Femur (tissue), 1 donor: ENCODE measurements around the gene ADGRA3.
"Not testable (repeated sequence)": the region's sequence is repeated elsewhere in the genome, so short reads cannot be mapped to it uniquely, and the experiment has no call there.

Experiments
- DNase-seq: peaks from one replicate; pipeline ENCODE4 v3.0.0-alpha.2; 2017

ADGRA3 gene

GRCh38 chr4:22478426-22478825, 37.4 kb downstream of the ADGRA3 start:
- no peak for DNase-seq

- no peak for DNase-seq
Measured at GRCh38 chr4:22477813-22478182, 38.1 kb downstream of the ADGRA3 start.

GRCh38 chr4:22477136-22477812, 38.6 kb downstream of the ADGRA3 start:
- no peak for DNase-seq

GRCh38 chr4:22476011-22476410, 39.9 kb downstream of the ADGRA3 start:
- DNase-seq = no peak

GRCh38 chr4:22475311-22475646, 40.6 kb downstream of the ADGRA3 start:
- DNase-seq = not testable (repeated sequence)

- no peak for DNase-seq
Measured at GRCh38 chr4:22474636-22475310, 41.1 kb downstream of the ADGRA3 start.

- DNase-seq = no peak
Measured at GRCh38 chr4:22473268-22473667, 42.6 kb downstream of the ADGRA3 start.

GRCh38 chr4:22471999-22472461, 43.8 kb downstream of the ADGRA3 start:
- DNase-seq = peak; percentile 34

GRCh38 chr4:22471419-22471818, 44.4 kb downstream of the ADGRA3 start:
- DNase-seq = no peak

- DNase-seq = no peak
Measured at GRCh38 chr4:22466581-22466980, 49.3 kb downstream of the ADGRA3 start.

GRCh38 chr4:22465996-22466395, 49.9 kb downstream of the ADGRA3 start:
- DNase-seq = no peak

- DNase-seq = no peak
Measured at GRCh38 chr4:22465349-22465748, 50.5 kb downstream of the ADGRA3 start.

- no peak for DNase-seq
Measured at GRCh38 chr4:22463179-22463578, 52.7 kb downstream of the ADGRA3 start.

- DNase-seq = no peak
Measured at GRCh38 chr4:22462688-22463087, 53.2 kb downstream of the ADGRA3 start.

- DNase-seq = no peak
Measured at GRCh38 chr4:22460266-22460665, 55.6 kb downstream of the ADGRA3 start.

GRCh38 chr4:22458098-22458497, 57.8 kb downstream of the ADGRA3 start:
- DNase-seq = peak; percentile 23

GRCh38 chr4:22457348-22457747, 58.5 kb downstream of the ADGRA3 start:
- DNase-seq = no peak

- DNase-seq = no peak
Measured at GRCh38 chr4:22456291-22456690, 59.6 kb downstream of the ADGRA3 start.

- no peak for DNase-seq
Measured at GRCh38 chr4:22454955-22455354, 60.9 kb downstream of the ADGRA3 start.

- DNase-seq = no peak
Measured at GRCh38 chr4:22454216-22454838, 61.5 kb downstream of the ADGRA3 start.

GRCh38 chr4:22444813-22445212, 71.1 kb downstream of the ADGRA3 start:
- DNase-seq = no peak

- no peak for DNase-seq
Measured at GRCh38 chr4:22442956-22443355, 72.9 kb downstream of the ADGRA3 start.

GRCh38 chr4:22440999-22441398, 74.9 kb downstream of the ADGRA3 start:
- DNase-seq = no peak

GRCh38 chr4:22439947-22440346, 75.9 kb downstream of the ADGRA3 start:
- DNase-seq = no peak
